Suppressor macrophage treated with lipopolysaccharide for 4 hours (primary cell): Measurements from ENCODE around the gene SNX5.

Experiments
- DNase-seq: peaks from one replicate; pipeline ENCODE4 v3.0.0-alpha.2; 2020

SNX5 gene

DNA sequence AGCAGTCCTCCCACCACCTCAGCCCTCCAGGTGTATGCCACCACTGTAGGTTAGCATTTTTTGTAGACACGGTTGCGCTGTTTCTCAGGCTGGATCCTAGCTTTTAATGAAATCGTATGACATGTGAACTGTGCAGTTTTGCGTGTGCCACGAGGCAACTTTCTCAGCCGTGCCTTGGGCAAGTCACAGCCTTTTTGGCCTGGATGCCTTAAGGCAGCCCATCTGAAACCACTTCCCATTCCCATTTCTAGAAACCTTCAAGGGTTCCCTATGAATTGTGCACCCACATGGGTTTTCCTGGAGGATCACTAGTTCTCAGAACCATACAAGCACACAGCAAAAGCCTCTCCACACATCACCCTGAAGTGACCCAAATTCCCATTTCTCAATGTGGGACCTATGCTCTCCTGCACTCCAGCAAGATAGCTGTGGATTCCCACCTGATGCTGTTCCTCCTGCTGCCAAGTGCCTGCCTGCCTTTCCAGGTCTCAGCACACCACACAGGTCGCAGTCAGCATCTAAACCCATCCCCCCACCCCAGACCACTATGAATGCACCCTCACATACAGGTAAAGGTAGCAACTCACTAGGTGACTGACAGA lies 28.9 kb downstream of the SNX5 start:
- DNase-seq = no peak

DNA sequence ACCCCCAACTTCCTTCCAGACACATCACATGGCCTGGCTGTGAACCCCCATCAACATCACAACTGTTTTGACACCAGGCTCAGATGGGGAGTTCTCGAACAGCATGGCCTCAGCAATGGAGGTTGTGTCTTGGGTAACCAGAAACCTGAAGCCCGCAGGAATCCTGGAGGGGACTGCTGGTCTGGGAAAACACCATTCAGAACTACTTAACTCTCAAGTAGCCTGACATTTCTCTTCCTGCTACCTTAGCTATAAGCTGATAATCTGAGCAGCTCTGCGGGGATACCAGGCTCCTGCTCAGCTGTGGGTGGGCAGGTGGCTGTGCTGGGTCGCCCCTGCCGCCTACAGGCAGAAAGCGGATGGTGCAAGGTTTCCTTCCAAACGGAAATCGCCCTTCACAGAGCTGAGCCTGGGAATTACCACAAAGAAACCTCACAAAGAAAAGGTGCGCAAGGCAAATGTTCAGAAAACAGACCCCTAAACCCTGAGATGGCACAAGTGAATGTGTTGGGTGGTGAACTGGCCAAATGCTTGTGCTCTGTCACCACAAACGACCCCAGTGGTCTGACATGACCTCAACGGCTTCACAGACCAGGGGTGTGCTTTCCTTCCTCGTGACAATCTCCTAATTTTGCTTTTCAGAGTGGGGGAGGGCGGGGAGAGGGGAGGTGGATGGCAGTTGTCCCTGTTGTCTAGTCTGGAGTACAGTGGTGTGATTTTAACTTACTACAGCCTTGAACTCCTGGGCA lies 29.5 kb downstream of the SNX5 start:
- peak; percentile 44 for DNase-seq

DNA sequence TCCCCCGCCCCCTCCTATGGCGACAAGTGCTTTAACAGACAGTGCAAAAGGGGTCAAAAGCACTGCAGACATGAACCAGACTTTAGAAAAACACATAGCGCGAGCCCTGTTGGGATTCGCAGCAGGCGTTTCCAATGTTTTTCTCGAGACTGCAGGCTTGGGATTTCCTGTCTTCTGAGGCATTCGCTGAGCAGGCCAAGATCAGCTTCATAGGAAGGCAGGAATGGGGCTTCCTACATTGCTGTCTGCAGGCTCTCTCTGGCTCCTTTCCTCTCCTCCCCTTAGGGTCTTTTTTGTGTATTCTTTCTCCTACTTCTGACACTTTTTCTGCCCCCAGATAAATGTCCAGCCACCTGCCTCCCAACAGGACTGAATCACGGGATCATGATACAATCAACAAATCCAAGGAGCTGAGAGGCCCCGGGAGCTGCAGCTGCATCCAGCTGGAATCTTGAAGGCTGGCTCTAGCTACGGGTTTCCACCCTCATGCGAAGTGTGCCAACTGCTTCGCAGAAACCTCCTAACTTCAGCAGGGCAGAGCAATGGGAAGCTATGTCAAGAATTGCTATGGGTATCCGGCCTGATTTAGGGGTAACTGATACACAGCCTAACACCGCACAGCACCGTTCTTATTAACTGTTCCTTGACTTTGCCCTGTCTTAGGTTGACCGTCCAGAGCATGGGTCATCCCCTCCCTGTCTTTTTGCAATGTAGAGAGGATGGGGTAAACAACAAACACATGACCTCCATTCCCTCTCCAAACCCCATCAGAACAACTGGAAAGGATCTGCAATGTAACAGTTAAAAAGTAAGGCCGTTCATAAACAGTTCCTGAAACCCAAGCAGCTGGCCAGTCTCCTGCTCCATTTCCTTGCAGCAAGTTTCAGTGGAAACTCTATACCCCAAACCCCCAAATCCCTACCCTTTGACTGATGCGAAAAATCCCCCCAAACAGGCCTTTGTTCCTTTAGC lies 31.5 kb downstream of the SNX5 start:
- no peak for DNase-seq

DNA sequence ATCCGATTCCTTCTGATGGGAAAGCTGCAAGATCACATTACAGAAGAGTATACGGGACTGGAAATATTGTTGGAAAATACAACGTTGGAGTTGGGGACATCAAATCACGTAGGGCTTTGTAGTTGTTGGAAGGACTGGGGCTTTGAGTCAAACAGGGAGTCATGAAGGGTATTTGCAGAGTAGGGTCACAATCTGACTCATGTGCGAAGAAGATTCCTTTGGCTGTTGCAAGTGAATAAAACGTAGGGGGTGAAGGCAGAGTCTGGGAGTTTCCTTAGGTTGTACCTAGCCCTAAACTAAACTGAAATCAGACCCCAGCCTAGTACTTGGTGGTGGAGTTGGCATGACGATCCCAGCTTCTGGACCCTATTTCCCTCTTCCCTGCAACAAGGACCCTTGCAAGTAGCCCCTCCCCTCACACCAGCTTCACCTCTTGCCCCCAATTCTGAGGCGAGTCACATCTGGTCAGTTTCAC lies 32.3 kb downstream of the SNX5 start:
- no peak for DNase-seq

DNA sequence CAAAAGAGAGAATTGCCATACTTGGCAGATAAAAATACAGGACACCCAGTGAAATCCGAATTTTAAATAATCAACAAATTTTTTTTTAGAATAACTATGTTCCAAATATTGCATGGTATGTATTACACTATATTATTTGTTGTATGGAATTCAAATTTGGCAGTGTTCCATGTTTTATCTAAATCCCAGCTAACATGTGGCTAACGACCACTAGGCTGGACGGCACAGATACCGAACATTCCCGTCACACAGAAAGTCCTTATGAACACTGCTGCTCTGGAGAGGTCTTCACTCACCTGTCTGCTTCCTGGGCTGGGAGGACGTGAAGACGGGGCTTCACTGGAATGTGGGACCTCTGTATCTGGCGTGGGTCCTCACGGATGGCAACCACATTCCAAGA lies 32.8 kb downstream of the SNX5 start:
- no peak for DNase-seq

DNA sequence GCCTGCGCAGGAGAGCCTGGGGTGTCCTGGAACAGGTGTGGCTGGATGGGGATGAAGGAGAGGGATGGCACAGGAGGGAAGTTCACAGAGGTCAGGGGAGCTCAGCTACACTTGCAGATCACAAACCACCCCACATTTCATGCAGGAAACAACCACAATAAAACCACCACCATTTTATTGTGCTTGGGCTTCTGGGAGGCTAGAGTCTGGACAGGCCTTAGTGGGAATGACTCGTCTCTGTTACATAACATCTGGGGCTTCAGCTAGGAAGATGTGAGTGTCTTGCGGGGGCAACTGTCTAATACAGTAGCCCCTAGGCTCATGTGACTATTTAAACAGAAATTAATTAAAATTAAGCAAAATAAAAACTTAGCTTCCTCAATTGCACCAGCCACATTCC lies 33.4 kb downstream of the SNX5 start:
- DNase-seq = no peak

DNA sequence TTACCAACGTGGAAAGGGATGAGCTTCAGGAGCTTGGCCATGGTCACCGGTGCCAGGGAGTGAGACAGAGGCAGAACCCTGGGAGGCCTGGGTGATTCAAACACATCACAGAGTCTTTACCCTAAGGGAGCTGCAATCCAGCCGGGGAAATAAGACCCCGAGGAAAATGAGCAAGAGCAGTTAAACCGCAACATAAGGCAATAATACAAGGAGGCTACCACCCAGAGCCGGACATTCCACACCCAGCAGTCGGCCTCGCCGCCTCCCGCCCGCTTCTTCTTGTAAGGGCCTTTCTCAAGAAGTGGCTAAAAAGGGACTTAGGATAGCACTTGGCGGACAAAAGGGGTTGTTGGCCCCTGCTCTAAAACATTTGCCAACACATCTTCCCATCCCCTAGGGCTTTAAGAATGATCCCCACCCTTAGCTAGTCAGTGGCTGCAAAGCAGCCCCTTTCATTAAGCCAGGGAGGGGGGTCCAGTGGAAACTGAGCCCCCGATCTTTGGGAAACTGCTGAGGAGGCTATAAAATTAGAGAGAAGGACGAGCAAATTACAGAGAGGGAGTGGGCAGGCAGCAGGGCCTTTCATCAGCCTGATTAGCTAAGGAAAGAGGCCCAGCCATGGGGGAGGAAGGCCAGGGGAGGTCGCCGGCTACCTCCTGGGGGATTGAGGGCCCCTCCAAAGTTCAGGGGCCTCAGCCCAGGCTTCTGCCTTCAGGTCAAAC lies 34.3 kb downstream of the SNX5 start:
- no peak for DNase-seq

DNA sequence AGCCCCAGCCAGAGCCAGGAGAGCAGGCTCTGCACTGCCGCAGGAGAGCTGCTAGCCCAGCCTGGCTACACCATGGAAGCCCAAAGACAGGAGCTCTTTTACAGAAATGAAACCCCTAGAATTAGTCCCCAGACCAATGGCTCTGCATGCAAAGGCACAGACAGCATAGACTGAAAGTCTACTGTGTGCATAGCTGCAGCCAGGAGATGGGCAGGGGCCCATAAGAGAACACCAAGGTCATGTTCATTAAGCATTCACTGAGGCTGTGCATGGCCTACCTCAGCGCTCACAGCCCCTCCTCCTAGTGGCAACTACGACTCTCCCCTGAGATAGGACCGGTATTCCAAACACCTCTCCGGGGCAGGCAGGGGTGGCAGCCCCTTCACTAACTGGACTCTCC lies 34.9 kb downstream of the SNX5 start:
- DNase-seq = no peak

DNA sequence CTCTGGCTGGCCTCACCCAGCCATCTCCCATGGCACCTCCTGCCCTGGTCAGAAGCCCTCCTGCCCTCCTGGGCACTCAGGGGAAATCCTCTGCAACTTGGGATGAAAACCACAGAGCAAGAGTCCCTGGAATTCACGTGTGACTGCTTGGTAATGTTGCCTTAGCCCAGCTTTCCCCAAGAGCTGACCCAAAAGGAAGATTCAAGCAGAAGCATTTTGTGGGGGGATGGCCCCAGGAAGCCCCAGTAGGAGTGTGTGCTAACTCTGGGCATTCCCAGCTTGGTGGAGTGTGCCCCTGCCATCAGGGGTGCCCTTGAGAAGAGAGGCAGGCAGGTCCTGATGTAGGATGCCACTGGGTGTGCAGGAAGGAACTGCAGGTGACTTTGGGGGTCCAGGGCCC lies 35.5 kb downstream of the SNX5 start:
- DNase-seq = no peak

DNA sequence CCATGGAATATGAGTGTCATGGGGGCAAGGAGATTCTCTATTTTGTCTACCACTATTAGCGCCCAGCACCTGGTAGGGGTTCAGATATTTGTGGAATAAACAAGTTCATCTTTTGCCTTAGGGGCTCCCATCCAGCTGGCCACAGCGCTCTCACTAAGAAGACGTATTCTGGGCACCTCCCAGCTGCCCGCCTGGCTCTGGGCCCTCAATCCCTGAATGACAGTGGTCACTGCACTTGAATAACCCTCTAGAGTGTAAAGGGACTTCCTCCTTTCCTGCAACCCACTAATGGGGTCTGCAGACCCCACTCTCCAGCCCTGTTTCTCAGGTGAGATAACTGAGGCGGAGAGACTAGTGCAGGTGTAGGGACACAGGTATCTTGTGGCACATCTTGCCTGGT lies 36.2 kb downstream of the SNX5 start:
- no peak for DNase-seq

DNA sequence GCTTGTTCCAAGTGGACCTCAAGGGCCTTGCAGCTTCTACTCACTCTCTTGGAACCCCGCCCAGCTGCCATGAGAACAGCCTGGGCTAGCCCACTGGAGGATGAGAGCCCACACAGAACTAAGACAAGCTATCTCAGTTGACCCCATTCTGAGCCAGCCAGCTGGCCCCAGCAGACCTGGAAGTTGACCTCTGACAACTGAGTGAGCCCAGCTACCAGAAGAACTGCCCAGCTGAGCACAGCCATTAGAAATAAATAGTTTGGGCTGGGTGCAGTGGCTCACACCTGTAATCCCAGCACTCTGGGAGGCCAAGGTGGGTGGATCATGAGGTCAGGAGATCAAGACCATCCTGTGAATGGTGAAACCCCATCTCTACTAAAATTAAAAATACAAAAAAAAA lies 37.1 kb downstream of the SNX5 start:
- no peak for DNase-seq

DNA sequence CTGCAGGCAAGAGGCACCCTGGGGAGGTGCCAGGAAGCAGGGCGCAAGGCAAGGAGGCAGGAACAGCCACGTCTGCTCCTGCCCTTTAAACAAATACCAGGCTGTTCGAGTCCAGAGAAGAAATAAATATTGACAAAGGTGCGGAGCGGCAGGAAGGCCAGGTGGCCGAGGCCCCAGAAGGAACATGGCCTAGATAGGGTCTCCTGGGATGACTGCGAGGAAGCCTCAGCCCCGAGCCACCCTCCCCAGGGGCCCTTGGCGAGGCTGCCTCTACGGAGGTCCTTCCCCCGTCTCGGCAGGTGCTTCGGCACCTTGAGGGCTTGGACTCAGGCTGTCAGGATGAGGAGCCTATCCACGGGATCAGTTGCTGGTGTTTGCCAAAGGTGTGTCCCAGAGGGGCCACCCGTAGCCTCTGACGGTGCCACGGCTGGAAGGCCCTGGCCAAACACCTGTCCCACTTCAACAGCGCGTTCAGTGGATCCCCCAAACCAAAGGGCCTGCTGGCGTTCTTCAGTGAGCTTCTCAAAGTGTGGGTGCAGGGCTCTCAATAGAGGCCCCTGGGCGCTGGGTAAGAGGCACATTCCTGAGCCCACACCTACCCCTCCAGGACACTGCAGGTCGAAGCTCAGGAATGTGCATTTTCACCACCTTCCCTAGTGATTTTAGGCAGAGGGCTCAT lies 39.8 kb downstream of the SNX5 start:
- DNase-seq = no peak

DNA sequence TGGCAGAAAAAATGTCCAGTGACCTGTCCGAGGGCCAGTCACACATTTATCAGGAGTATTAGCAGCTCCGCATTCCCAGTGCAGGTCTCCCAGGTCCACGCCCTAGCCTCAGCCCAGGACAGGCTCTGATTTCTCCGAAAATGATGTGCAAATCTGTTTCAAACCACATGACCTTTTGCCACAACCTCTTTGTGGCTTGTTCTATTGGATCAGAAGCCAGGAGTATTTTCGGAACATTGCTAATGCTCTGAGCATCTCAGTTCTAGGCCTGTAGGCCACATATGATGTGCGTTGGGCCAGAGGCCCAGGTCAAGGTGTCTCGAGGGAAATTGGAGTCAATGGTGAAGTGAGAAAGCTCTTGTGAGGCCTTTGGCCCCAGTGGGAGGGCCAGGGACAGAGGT lies 40.4 kb downstream of the SNX5 start:
- DNase-seq = no peak

DNA sequence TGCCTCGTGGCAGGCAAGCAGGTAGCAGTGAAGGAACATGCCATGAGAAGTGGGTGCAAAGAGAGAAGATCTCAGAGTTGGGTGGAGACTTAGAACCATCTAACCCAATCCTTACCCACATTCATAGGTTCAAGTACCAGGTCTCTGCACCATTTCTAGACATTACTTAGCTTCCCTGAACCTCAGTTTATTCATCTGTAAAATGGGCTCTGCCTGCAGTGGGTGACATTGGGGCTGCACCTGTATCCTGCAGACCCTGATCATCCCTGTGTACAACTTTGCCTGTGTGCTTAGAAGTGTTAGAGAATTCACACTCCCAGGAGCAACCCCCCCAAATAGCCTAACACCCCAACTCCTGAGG lies 42.7 kb downstream of the SNX5 start:
- no peak for DNase-seq

DNA sequence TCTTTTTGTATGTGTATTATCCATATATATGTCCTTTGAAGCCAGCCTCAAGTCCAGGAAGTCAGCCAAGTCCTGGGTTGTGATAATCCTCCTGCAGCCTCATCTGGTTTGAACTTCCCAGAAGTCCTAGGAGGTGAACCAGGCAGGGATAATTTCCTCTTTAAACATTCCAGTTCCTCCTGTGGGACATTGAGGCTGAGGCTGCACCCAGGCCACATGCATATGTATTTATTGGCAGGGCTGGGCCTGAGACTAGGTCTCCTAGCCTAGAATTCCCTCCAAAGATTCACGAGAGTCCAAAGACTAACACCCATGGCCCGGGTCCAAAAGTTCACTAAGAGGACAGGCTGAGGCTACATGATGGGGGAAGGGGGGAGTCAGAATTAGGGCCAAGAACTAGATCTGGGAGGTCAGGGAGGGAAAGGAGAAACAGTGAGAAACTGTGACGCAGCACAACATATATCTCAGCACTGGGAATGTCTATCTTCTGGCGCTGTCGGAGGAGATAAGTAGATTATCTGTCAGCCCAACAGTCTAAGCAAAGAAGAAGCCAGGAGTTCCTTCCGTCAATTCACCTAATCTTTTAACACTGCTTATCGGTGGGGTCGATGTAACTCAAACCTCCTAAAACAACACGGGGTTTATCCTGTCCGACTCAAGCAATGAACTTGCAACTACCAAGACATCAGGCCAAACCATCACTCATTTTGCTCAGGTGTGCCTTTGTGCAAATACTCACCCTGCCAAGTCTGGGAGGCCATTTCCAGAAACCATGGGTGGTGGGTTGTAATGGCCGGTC lies 43.3 kb downstream of the SNX5 start:
- no peak for DNase-seq

DNA sequence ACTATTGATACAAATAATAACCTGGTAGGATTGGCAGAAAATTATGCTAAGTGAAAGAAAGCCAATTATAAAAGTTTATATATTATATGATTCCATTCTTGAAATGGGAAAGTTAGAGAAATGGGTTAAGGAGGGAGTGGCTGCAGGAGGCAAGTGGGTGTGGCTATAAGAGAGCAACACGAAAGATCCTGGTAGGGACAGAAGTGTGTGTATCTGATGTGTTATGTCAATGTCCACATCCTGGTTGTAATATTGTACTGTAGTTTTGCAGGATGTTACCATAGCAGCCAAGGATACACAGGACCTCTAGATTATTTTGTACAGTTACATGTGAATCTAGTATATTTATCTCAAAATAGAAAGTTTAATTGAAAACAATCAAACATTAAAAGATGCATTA lies 46.8 kb downstream of the SNX5 start:
- no peak for DNase-seq

DNA sequence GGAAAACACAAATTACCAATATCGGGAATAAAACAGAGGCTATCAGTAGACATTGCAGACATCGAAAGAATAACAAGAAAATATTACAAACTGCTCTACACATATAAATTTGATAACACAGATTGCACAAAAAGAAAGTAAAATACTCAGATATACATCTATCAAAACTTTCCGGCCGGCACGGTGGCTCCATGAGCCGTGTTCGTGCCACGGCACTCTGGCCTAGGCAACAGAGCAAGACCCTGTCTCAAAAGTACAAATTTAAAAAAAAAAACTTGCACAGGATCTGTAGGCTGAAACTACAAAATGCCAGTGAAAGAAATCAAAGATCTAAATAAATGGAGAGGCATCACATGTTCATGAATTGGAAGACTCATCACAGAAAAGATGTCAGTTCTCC lies 49.4 kb downstream of the SNX5 start:
- DNase-seq = no peak

DNA sequence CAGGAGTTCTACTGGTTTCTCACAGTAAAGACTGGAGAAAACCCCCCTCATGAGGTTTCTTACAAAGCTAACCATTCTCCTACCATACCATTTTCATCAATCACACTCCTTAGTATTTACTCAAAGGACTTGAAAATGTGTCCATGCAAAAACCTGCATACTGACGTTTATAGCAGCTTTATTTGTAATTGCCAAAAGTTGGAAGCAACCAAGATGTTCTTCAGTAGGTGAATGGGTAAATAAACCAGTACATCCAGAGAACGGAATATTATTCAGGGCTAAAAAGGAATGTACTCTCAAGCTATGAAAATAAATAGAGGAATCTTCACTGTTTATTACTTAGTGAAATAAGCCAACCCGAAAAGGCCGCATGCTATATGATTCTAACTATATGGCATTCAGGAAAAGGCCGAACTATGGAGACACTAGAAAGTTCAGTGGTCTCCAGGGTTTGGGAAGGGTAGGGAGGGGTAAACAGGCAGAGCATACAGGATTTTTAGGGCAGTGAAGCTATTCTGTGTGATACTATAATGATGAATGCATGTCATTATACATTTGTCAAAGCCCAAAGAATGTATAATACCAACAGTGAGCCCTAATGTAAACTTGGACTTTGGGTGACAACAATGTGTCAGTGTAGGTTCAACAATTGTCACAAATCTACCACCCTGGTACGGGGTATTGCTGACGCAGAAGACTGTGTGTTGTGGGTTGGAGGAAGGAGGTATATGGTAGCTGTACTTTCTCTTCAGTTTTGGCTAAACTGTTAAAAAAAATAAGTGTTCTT lies 50.6 kb downstream of the SNX5 start:
- no peak for DNase-seq

DNA sequence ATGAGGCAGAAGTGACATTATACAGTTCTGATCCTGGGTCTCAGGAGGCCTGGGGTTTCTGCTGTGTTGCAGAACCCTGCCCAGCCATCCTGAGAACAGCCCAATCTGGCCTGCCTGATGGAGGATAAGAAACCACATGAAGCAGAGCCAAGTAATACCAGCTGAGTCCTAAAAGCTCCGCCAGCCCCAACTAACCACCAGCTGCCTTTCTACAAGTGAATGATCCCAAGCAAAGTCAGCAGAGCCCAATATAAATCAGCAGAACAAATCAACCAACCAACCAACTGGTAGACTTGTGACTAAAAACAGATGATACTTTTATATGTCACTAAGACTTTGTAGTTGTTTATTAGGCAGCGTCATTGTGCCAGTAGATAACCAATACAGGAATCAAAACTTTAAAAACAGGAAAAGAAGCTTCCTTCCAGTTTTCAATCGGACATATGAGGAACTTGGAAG lies 52.1 kb downstream of the SNX5 start:
- DNase-seq = peak; percentile 68

DNA sequence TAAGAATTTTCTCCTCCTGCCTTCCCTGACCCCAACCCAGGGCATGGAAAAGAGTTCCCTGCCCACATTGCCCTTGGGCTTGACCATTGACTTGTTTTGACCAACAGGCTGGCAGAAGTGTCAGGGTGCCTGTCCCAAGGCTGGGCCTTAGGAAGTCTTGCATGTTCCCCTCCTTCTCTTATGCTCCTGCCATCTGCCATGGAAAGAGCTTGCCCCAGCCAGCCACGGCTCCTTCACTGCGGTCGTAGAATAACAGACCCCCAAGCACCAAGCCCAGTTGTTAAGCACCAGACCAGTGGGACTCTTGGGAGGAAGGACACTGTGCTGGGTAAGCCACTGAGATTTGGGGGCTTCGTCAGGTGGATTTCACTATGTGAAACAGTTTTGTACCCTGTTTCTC lies 53.6 kb downstream of the SNX5 start:
- DNase-seq = no peak

DNA sequence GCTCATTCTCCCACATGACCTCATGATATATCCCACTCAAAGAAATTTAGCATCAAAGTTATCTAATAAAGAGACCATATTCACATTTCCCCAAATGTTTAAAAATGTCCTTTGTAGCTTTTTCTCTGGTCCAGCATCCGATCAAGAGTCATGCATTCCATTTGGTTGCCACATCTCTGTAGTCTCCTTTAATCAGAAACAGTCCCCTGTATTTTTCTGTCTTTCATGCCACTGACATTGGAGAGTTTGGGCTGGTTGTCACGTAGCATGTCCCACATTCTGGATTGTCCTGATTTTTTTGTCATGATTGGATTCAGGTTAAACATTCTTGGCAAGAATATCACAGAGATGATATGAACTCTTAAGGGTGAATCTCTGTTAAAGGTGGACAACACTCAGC lies 55.7 kb downstream of the SNX5 start:
- DNase-seq = no peak
